MM.1S (cell line): ENCODE data around the gene IVD.

Experiments
- EZH2phosphoT487 ChIP-seq: fragments of 300-600 bp; sonication (generic); IDR thresholded peaks from 2 replicates; pipeline ENCODE4 v1.6.1; 2018; ENCODE audit warnings: antibody characterized with exemption, low read length
- TF ChIP-seq, protein P1 (sequence below): fragments of 300-600 bp; sonication (generic); IDR thresholded peaks from 2 replicates; pipeline ENCODE4 v1.5.1; 2016; ENCODE audit warnings: antibody characterized with exemption, low read length, mixed read lengths

DNA sequence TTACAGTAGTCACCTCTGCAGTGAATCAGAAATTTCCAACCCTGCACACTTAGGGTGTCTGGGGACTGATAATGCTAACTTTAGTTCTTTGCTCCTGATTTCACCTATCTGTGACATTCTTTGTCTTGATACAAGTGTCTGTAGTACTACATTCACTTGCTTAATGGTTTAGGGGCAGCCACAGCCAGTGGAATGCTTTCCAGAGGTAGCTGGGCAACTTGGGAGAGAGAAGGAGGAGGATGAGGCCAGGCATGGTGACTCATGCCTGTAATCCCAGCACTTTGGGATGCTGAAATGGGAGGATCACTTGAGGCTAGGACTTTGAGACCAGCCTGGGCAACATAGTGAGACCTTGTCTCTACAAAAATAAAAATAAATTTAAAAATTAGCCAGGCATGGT is 43.7 kb downstream of the IVD start:
- TF ChIP-seq, protein P1, sequence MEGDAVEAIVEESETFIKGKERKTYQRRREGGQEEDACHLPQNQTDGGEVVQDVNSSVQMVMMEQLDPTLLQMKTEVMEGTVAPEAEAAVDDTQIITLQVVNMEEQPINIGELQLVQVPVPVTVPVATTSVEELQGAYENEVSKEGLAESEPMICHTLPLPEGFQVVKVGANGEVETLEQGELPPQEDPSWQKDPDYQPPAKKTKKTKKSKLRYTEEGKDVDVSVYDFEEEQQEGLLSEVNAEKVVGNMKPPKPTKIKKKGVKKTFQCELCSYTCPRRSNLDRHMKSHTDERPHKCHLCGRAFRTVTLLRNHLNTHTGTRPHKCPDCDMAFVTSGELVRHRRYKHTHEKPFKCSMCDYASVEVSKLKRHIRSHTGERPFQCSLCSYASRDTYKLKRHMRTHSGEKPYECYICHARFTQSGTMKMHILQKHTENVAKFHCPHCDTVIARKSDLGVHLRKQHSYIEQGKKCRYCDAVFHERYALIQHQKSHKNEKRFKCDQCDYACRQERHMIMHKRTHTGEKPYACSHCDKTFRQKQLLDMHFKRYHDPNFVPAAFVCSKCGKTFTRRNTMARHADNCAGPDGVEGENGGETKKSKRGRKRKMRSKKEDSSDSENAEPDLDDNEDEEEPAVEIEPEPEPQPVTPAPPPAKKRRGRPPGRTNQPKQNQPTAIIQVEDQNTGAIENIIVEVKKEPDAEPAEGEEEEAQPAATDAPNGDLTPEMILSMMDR = no peak
- no peak for TF ChIP-seq EZH2phosphoT487
